Umbilical cord (tissue), 2 donors: ENCODE measurements around the gene HCST. TPM values are rescaled to one million over a fixed set of nuclear protein-coding genes. Genes with fewer than 3 reads are reported as not detected.
A peak's percentile ranks its signal among the peaks of the same experiment; 100 is the strongest.
"Not testable (repeated sequence)": the region's sequence is repeated elsewhere in the genome, so short reads cannot be mapped to it uniquely, and the experiment has no call there.

Experiments
- DNase-seq: peaks from one replicate; pipeline ENCODE4 v3.0.0-alpha.2; 2015; ENCODE audit warnings: low spot score
- total RNA-seq: library from RNA; depleted of rRNA; stranded (reverse); fragments of >200 nt; gene quantifications from one replicate; pipeline ENCODE4 v1.2.3, GENCODE V29; 2014; ENCODE audit warnings: low replicate concordance; ENCODE audit not compliant: insufficient read depth

The HCST gene
- not detected for total RNA-seq

GRCh38 chr19:35901854-35902661 is at the start of gene HCST:
Gene HCST, plus strand, starts transcription at chr19:35902529. Its CDS starts 65 bp downstream, at chr19:35902594.
- peak; percentile 54 for DNase-seq

- no peak for DNase-seq
Measured at GRCh38 chr19:35853038-35853756, 49.1 kb upstream of the HCST start.

- peak; percentile 23 for DNase-seq
Measured at GRCh38 chr19:35856546-35857149, 45.7 kb upstream of the HCST start, which contains the start of gene KIRREL2. Gene KIRREL2, plus strand, starts transcription at chr19:35856911. Its CDS starts 209 bp downstream, at chr19:35857120.

- no peak for DNase-seq
Measured at GRCh38 chr19:35858311-35858710, 44.0 kb upstream of the HCST start.

GRCh38 chr19:35859414-35859813 is 42.9 kb upstream of the HCST start:
- DNase-seq, result no peak

GRCh38 chr19:35860436-35860817 is 41.9 kb upstream of the HCST start:
- DNase-seq, result no peak

- DNase-seq, result no peak
Measured at GRCh38 chr19:35860818-35861639, 41.3 kb upstream of the HCST start.

- DNase-seq, result no peak
Measured at GRCh38 chr19:35861640-35862160, 40.6 kb upstream of the HCST start.

GRCh38 chr19:35862528-35862927 is 39.8 kb upstream of the HCST start:
- no peak for DNase-seq

GRCh38 chr19:35863018-35863417 is 39.3 kb upstream of the HCST start:
- no peak for DNase-seq

- peak; percentile 76 for DNase-seq
Measured at GRCh38 chr19:35868172-35868822, 34.0 kb upstream of the HCST start, which contains the start of gene APLP1. Gene APLP1, plus strand, starts transcription at chr19:35868574. Its CDS starts 63 bp downstream, at chr19:35868637.

- DNase-seq, result peak; percentile 23
Measured at GRCh38 chr19:35868823-35869326, 33.5 kb upstream of the HCST start.

- DNase-seq, result peak; percentile 59
Measured at GRCh38 chr19:35869327-35870123, 32.8 kb upstream of the HCST start.

GRCh38 chr19:35870124-35870736 is 32.1 kb upstream of the HCST start:
- not testable (repeated sequence) for DNase-seq

- DNase-seq, result no peak
Measured at GRCh38 chr19:35870798-35871197, 31.5 kb upstream of the HCST start.

GRCh38 chr19:35871611-35872010 is 30.7 kb upstream of the HCST start:
- DNase-seq, result no peak

GRCh38 chr19:35872180-35872579 is 30.1 kb upstream of the HCST start:
- DNase-seq, result no peak

GRCh38 chr19:35874392-35874930 is 27.9 kb upstream of the HCST start:
- DNase-seq, result no peak

- no peak for DNase-seq
Measured at GRCh38 chr19:35879068-35879467, 23.3 kb upstream of the HCST start.
